Neural cell (in vitro differentiated cells): ENCODE data around the gene FER1L5. TPM values are rescaled to one million over a fixed set of nuclear protein-coding genes. Genes with fewer than 3 reads are reported as not detected.

Experiments used
- H2AFZ ChIP-seq: fragments of 200-600, 300-800 bp; sonication (generic), shearing (Covaris generic); 2 replicates; pipeline ENCODE4 v1.6.0; 2014; ENCODE audit warnings: low read depth, mild to moderate bottlenecking, antibody characterized with exemption, low read length, moderate library complexity
- H3F3A ChIP-seq: fragments of 200-600 bp; shearing (Covaris generic); 2 replicates; pipeline ENCODE4 v1.6.1; 2016; ENCODE audit warnings: mild to moderate bottlenecking, moderate library complexity, mixed read lengths, antibody characterized with exemption, low read length; ENCODE audit not compliant: insufficient read depth, poor library complexity, severe bottlenecking
- H3K27ac ChIP-seq: fragments of 200-600, 300-800 bp; sonication (generic), shearing (Covaris generic); 2 replicates; pipeline ENCODE4 v1.5.1; 2014; ENCODE audit warnings: mild to moderate bottlenecking, low read length, moderate library complexity
- H3K27me3 ChIP-seq: fragments of 300-800, 200-600 bp; sonication (generic), shearing (Covaris generic); 2 replicates; pipeline ENCODE4 v1.6.0; 2014; ENCODE audit warnings: mild to moderate bottlenecking, low read depth, low read length, moderate library complexity; ENCODE audit not compliant: insufficient read depth
- H3K36me3 ChIP-seq: fragments of 300-800, 200-600 bp; sonication (generic), shearing (Covaris generic); 2 replicates; pipeline ENCODE4 v1.5.1; 2014; ENCODE audit warnings: mild to moderate bottlenecking, antibody characterized with exemption, low read length, moderate library complexity; ENCODE audit not compliant: insufficient read depth
- H3K4me2 ChIP-seq: fragments of 300-800, 200-600 bp; sonication (generic), shearing (Covaris generic); 2 replicates; pipeline ENCODE4 v1.6.0; 2014; ENCODE audit warnings: mild to moderate bottlenecking, low read length
- H3K4me3 ChIP-seq: fragments of 300-800, 200-600 bp; sonication (generic), shearing (Covaris generic); 2 replicates; pipeline ENCODE4 v1.5.1; 2014; ENCODE audit warnings: mild to moderate bottlenecking, low read length, moderate library complexity
- H3K79me2 ChIP-seq: fragments of 200-600 bp; shearing (Covaris generic); replicated peaks from 2 replicates; pipeline ENCODE4 v1.6.0; 2014; ENCODE audit warnings: mild to moderate bottlenecking, low read length, moderate library complexity; ENCODE audit not compliant: insufficient read depth
- H3K9ac ChIP-seq: fragments of 300-800, 200-600 bp; sonication (generic), shearing (Covaris generic); 2 replicates; pipeline ENCODE4 v1.6.1; 2016; ENCODE audit warnings: mild to moderate bottlenecking, low read length, mixed read lengths
- H3K9me2 ChIP-seq: fragments of 200-600 bp; shearing (Covaris generic); 2 replicates; pipeline ENCODE4 v1.6.1; 2016; ENCODE audit warnings: mild to moderate bottlenecking, low read length, mixed read lengths; ENCODE audit not compliant: insufficient read depth
- H3K9me3 ChIP-seq: fragments of 200-600, 300-800 bp; sonication (generic), shearing (Covaris generic); 2 replicates; pipeline ENCODE4 v1.6.1; 2016; ENCODE audit warnings: mild to moderate bottlenecking, mixed run types, low read length, moderate library complexity, mixed read lengths
- H4K20me1 ChIP-seq: fragments of 200-600 bp; shearing (Covaris generic); 2 replicates; pipeline ENCODE4 v1.6.1; 2016; ENCODE audit warnings: mild to moderate bottlenecking, mixed run types; ENCODE audit not compliant: insufficient read depth
- CTCF ChIP-seq: fragments of 450-650 bp; IDR thresholded peaks from 2 replicates; pipeline ENCODE4 v1.5.1; 2014; ENCODE audit warnings: antibody characterized with exemption, mild to moderate bottlenecking, moderate library complexity; ENCODE audit not compliant: poor library complexity, severe bottlenecking
- EP300 ChIP-seq: fragments of 450-650 bp; conservative IDR thresholded peaks from 2 replicates; pipeline ENCODE4 v1.6.1; 2014; ENCODE audit warnings: antibody characterized with exemption, mild to moderate bottlenecking, moderate library complexity; ENCODE audit not compliant: poor library complexity, severe bottlenecking
- EZH2 ChIP-seq: fragments of 200-600, 300-800 bp; shearing (Covaris generic), sonication (generic); IDR thresholded peaks from 2 replicates; pipeline ENCODE4 v1.6.1; 2014; ENCODE audit warnings: antibody characterized with exemption, low read length, borderline replicate concordance, mild to moderate bottlenecking; ENCODE audit not compliant: insufficient read depth, poor library complexity, severe bottlenecking
- MXI1 ChIP-seq: fragments of 450-650 bp; conservative IDR thresholded peaks from 2 replicates; pipeline ENCODE4 v1.6.1; 2014; ENCODE audit warnings: antibody characterized with exemption, mild to moderate bottlenecking; ENCODE audit not compliant: poor library complexity, severe bottlenecking
- POLR2AphosphoS5 ChIP-seq: IDR thresholded peaks from 2 replicates; pipeline ENCODE4 v1.6.1; 2012
- RAD21 ChIP-seq: fragments of 450-650 bp; conservative IDR thresholded peaks from 2 replicates; pipeline ENCODE4 v1.6.1; 2014; ENCODE audit warnings: antibody characterized with exemption, mild to moderate bottlenecking, moderate library complexity
- REST ChIP-seq: IDR thresholded peaks from 2 replicates; pipeline ENCODE4 v1.6.1; 2012; ENCODE audit warnings: borderline replicate concordance
- SMC3 ChIP-seq: fragments of 450-650 bp; conservative IDR thresholded peaks from 2 replicates; pipeline ENCODE4 v1.6.1; 2014; ENCODE audit warnings: antibody characterized with exemption, mild to moderate bottlenecking, moderate library complexity; ENCODE audit not compliant: poor library complexity
- TAF1 ChIP-seq: IDR thresholded peaks from 2 replicates; pipeline ENCODE4 v1.6.1; 2012; ENCODE audit warnings: low read depth
- polyA plus RNA-seq: library from polyadenylated mRNA; depleted of rRNA; stranded (reverse); fragments of >200 nt; gene quantifications from 2 replicates; pipeline ENCODE4 v1.2.3, GENCODE V29; 2014

FER1L5 gene
- polyA plus RNA-seq, 1 donor from 2014 or later, result 0.28 TPM

DNA sequence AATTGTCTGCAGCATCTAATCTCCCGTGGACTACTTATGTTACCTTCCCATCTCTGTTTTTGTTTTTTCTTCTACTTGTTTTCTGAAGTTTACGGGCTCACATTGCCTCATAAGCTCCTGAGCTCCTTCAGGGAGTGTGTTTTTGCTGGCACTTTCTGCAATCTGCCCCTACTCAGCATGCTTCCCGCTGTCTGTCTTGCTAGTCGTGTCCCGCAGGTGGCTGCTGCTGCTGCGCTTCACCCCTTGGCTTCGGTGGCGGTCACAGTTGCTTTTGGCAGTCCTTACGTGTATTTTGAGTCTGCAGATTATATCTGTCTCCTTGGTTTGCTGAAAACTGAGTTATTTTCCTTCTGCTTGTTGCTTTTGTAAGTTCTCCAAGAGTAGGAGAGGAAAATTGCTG, 37.3 kb downstream of the FER1L5 start:
- no peak overlapping the region for H3K4me3 ChIP-seq
- H2AFZ ChIP-seq, result peak overlapping the region; percentile 19
- no peak overlapping the region for H3K9ac ChIP-seq
- no peaks in the 10 kb centered on the region for H3K36me3 ChIP-seq
- H3K27ac ChIP-seq, result no peak overlapping the region
- H3K9me2 ChIP-seq, result no peaks in the 10 kb centered on the region
- no peaks in the 10 kb centered on the region for H3K79me2 ChIP-seq
- H3K4me2 ChIP-seq, result no peak overlapping the region
- no peaks in the 10 kb centered on the region for H3F3A ChIP-seq
- TF ChIP-seq RAD21, result no peak
- H3K9me3 ChIP-seq, result no peaks in the 10 kb centered on the region
- no peaks in the 10 kb centered on the region for H4K20me1 ChIP-seq
- no peaks in the 10 kb centered on the region for H3K27me3 ChIP-seq

- Histone ChIP-seq H3K9me3 (no peaks in the 10 kb centered on the region), H3K27ac (no peak overlapping the region), H4K20me1 (no peaks in the 10 kb centered on the region), H3K4me3 (no peak overlapping the region), H3K27me3 (no peaks in the 10 kb centered on the region), H2AFZ (no peak overlapping the region), H3F3A (no peaks in the 10 kb centered on the region), H3K9me2 (no peaks in the 10 kb centered on the region), H3K4me2 (no peak overlapping the region), H3K79me2 (no peaks in the 10 kb centered on the region), H3K9ac (no peak overlapping the region), H3K36me3 (no peaks in the 10 kb centered on the region)
- TF ChIP-seq SMC3, result no peak
- TF ChIP-seq EZH2, result no peak
- TF ChIP-seq MXI1, result no peak
- no peak for TF ChIP-seq EP300
- no peak for TF ChIP-seq TAF1
- TF ChIP-seq REST, result no peak
- TF ChIP-seq POLR2AphosphoS5, result no peak
- no peak for TF ChIP-seq CTCF
- TF ChIP-seq RAD21, result no peak
These were observed 38.1 kb downstream of the FER1L5 start for GRCh38 chr2:96680561-96681141.

DNA sequence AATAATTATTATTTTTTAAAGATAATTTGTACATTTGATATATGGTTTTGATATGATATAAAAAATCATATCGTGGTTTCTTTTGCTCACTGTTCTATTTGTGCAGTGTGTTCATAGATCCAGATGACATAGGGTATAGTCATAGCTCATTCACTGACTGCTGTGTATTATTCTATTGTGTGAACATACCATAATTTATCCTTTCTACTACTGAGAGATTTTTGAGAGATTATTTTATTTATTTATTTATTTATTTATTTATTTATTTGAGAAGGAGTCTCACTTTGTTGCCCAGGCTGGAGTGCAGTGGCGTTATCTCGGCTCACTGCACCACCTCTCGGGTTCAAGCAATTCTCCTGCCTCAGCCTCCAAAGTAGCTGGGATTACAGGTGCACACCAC, 39.0 kb downstream of the FER1L5 start:
- Histone ChIP-seq H3K4me2 (no peak overlapping the region), H3K9me3 (no peaks in the 10 kb centered on the region), H3F3A (no peaks in the 10 kb centered on the region), H3K27ac (no peak overlapping the region), H3K79me2 (no peaks in the 10 kb centered on the region), H3K4me3 (no peak overlapping the region), H3K36me3 (no peaks in the 10 kb centered on the region), H3K27me3 (no peaks in the 10 kb centered on the region), H3K9ac (no peak overlapping the region), H3K9me2 (no peaks in the 10 kb centered on the region), H4K20me1 (no peaks in the 10 kb centered on the region), H2AFZ (no peak overlapping the region)
- TF ChIP-seq REST, result no peak
- TF ChIP-seq SMC3, result no peak
- no peak for TF ChIP-seq MXI1
- no peak for TF ChIP-seq EP300
- no peak for TF ChIP-seq TAF1
- TF ChIP-seq RAD21, result no peak
- no peak for TF ChIP-seq POLR2AphosphoS5
- no peak for TF ChIP-seq CTCF
- no peak for TF ChIP-seq EZH2
